Mesenchymal stem cell (in vitro differentiated cells and primary cell): ENCODE data around the gene LRP1B.

Experiments used
- DNase-seq: peaks from one replicate; pipeline ENCODE4 v3.0.0-alpha.2; 2013
- H2AFZ ChIP-seq: one replicate; pipeline ENCODE4 v1.6.1; 2013; ENCODE audit warnings: low read depth, mild to moderate bottlenecking, control low read depth, inconsistent platforms, low read length, moderate library complexity
- H2AK5ac ChIP-seq: 2 replicates; pipeline ENCODE4 v1.6.1; 2013; ENCODE audit warnings: low read length, moderate library complexity, mild to moderate bottlenecking, inconsistent platforms; ENCODE audit not compliant: severe bottlenecking
- H2BK120ac ChIP-seq: one replicate; pipeline ENCODE4 v1.6.1; 2013; ENCODE audit warnings: low read depth, mild to moderate bottlenecking, inconsistent platforms, low read length, moderate library complexity
- H2BK12ac ChIP-seq, 2 experiments: one replicate each; pipeline ENCODE4 v1.6.1; 2013; ENCODE audit warnings: inconsistent platforms in 2 of 2, low read length in 2 of 2, mild to moderate bottlenecking in 2 of 2, moderate library complexity in 2 of 2, control low read depth in 1 of 2
- H2BK15ac ChIP-seq: one replicate; pipeline ENCODE4 v1.6.1; 2013; ENCODE audit warnings: mild to moderate bottlenecking, low read depth, inconsistent platforms; ENCODE audit not compliant: poor library complexity, severe bottlenecking
- H2BK5ac ChIP-seq: 2 replicates; pipeline ENCODE4 v1.6.1; 2013; ENCODE audit warnings: low read depth, mild to moderate bottlenecking, low read length, control low read depth, inconsistent platforms; ENCODE audit not compliant: poor library complexity, severe bottlenecking
- H3K14ac ChIP-seq, 2 experiments: one replicate each; pipeline ENCODE4 v1.6.1; 2013; ENCODE audit warnings: inconsistent platforms in 2 of 2, low read length in 2 of 2, control low read depth in 1 of 2, mild to moderate bottlenecking in 1 of 2, moderate library complexity in 1 of 2
- H3K18ac ChIP-seq, 2 experiments: one replicate each; pipeline ENCODE4 v1.6.1; 2013; ENCODE audit warnings: inconsistent platforms in 2 of 2, low read length in 2 of 2, control low read depth in 1 of 2, low read depth in 1 of 2, mild to moderate bottlenecking in 1 of 2
- H3K23ac ChIP-seq, 2 experiments: one replicate each; pipeline ENCODE4 v1.6.1; 2013; ENCODE audit warnings: inconsistent platforms in 2 of 2, low read length in 2 of 2, mild to moderate bottlenecking in 2 of 2, moderate library complexity in 2 of 2, control low read depth in 1 of 2
- H3K27ac ChIP-seq: 2 replicates; pipeline ENCODE4 v1.5.1; 2013; ENCODE audit warnings: mild to moderate bottlenecking, moderate library complexity, low read length, control low read depth, inconsistent platforms; ENCODE audit not compliant: poor library complexity, severe bottlenecking
- H3K27me3 ChIP-seq, 2 experiments: 2 replicates each; pipeline versions ENCODE4 v1.6.1 to v1.7.0; 2013; ENCODE audit warnings: low read length in 2 of 2, mild to moderate bottlenecking in 2 of 2, moderate library complexity in 2 of 2, control low read depth in 1 of 2, inconsistent platforms in 1 of 2; ENCODE audit not compliant: control insufficient read depth in 1 of 2, insufficient read depth in 1 of 2
- H3K36me3 ChIP-seq, 2 experiments: 2 replicates each; pipeline versions ENCODE4 v1.6.1 to v1.7.0; 2013; ENCODE audit warnings: low read length in 2 of 2, control low read depth in 1 of 2, inconsistent platforms in 1 of 2, low read depth in 1 of 2, mild to moderate bottlenecking in 1 of 2; ENCODE audit not compliant: insufficient read depth in 2 of 2, control insufficient read depth in 1 of 2
- H3K4ac ChIP-seq, 2 experiments: one replicate each; pipeline ENCODE4 v1.6.1; 2013; ENCODE audit warnings: inconsistent platforms in 2 of 2, low read length in 2 of 2, mild to moderate bottlenecking in 2 of 2, moderate library complexity in 2 of 2, control low read depth in 1 of 2, low read depth in 1 of 2
- H3K4me1 ChIP-seq: 2 replicates; pipeline ENCODE4 v1.6.1; 2013; ENCODE audit warnings: low read depth, low read length, control low read depth; ENCODE audit not compliant: control insufficient read depth, insufficient read depth
- H3K4me2 ChIP-seq: 2 replicates; pipeline ENCODE4 v1.6.1; 2013; ENCODE audit warnings: low read length, mild to moderate bottlenecking, inconsistent platforms; ENCODE audit not compliant: poor library complexity, severe bottlenecking
- H3K4me3 ChIP-seq, 2 experiments: 2 replicates each; pipeline versions ENCODE4 v1.5.1 to v1.7.0; 2013; ENCODE audit warnings: low read length in 2 of 2, mild to moderate bottlenecking in 2 of 2, control low read depth in 1 of 2, low read depth in 1 of 2; ENCODE audit not compliant: insufficient read depth in 1 of 2
- H3K79me1 ChIP-seq: replicated peaks from 2 replicates; pipeline ENCODE4 v1.6.1; 2013; ENCODE audit warnings: mild to moderate bottlenecking, control low read depth, low read length, inconsistent platforms; ENCODE audit not compliant: poor library complexity, severe bottlenecking
- H3K9ac ChIP-seq: 2 replicates; pipeline ENCODE4 v1.7.0; 2013; ENCODE audit warnings: mild to moderate bottlenecking, low read length, moderate library complexity
- H3K9me3 ChIP-seq: 2 replicates; pipeline ENCODE4 v1.7.0; 2013; ENCODE audit warnings: mild to moderate bottlenecking, low read length; ENCODE audit not compliant: control insufficient read depth
- H4K8ac ChIP-seq: one replicate; pipeline ENCODE4 v1.6.1; 2013; ENCODE audit warnings: inconsistent platforms, mild to moderate bottlenecking, low read length, moderate library complexity
- H4K91ac ChIP-seq: one replicate; pipeline ENCODE4 v1.6.1; 2013; ENCODE audit warnings: mild to moderate bottlenecking, low read length, inconsistent platforms
- WGBS: methylation state at CpG from one replicate; pipeline ENCODE4 v1.1.7; 2013; ENCODE audit warnings: mixed read lengths; 5-methylcytosine and 5-hydroxymethylcytosine counted together

LRP1B gene

GRCh38 chr2:140246058-140246457 lies 1884.8 kb downstream of the LRP1B start:
- Histone ChIP-seq H2BK120ac (no peak overlapping the region), H3K18ac (no peak overlapping the region)

GRCh38 chr2:140242889-140243288 lies 1887.9 kb downstream of the LRP1B start:
- Histone ChIP-seq H4K8ac (no peak overlapping the region), H3K27ac (no peak overlapping the region), H3K4me1 (no peaks in the 10 kb centered on the region), H3K9ac (no peak overlapping the region), H3K9me3 (no peaks in the 10 kb centered on the region), H3K14ac (no peak overlapping the region), H3K27me3 (no peaks in the 10 kb centered on the region), H3K4ac (no peak overlapping the region), H2BK5ac (no peak overlapping the region), H4K91ac (no peak overlapping the region), H2AFZ (no peak overlapping the region), H3K36me3 (no peaks in the 10 kb centered on the region), H3K79me1 (no peaks in the 10 kb centered on the region), H3K4me3 (no peak overlapping the region), H2BK120ac (no peak overlapping the region), H2AK5ac (no peak overlapping the region), H3K4me2 (no peak overlapping the region), H3K23ac (no peak overlapping the region), H2BK12ac (no peak overlapping the region), H2BK15ac (no peak overlapping the region), H3K18ac (no peak overlapping the region)
- no peak for DNase-seq
- WGBS, result 100% methylated on average over 1 of the region's 1 CpG

More at GRCh38 chr2:140246058-140246457, 1884.8 kb downstream of the LRP1B start:
- no peak overlapping the region for H2BK15ac ChIP-seq
- H3K4me2 ChIP-seq, result no peak overlapping the region
- H4K91ac ChIP-seq, result no peak overlapping the region
- H3K27me3 ChIP-seq, result no peaks in the 10 kb centered on the region
- H3K14ac ChIP-seq, result no peak overlapping the region
- no peak overlapping the region for H2AK5ac ChIP-seq
- H3K79me1 ChIP-seq, result no peaks in the 10 kb centered on the region
- no peaks in the 10 kb centered on the region for H3K36me3 ChIP-seq
- H2AFZ ChIP-seq, result no peak overlapping the region
- no peak overlapping the region for H3K4ac ChIP-seq
- no peak for DNase-seq
- no peak overlapping the region for H2BK5ac ChIP-seq
- no peak overlapping the region for H4K8ac ChIP-seq
- H3K9ac ChIP-seq, result no peak overlapping the region
- H3K23ac ChIP-seq, result no peak overlapping the region
- H2BK12ac ChIP-seq, result no peak overlapping the region
- WGBS, result no CpG with 5 or more reads among the region's 1 CpG
- no peaks in the 10 kb centered on the region for H3K4me1 ChIP-seq
- no peak overlapping the region for H3K27ac ChIP-seq
- H3K9me3 ChIP-seq, result no peaks in the 10 kb centered on the region
- no peak overlapping the region for H3K4me3 ChIP-seq

GRCh38 chr2:140234116-140234515 lies 1896.7 kb downstream of the LRP1B start:
- Histone ChIP-seq H2BK5ac (no peak overlapping the region), H3K27me3 (no peaks in the 10 kb centered on the region), H3K4me2 (no peak overlapping the region), H2BK120ac (no peak overlapping the region), H3K79me1 (no peaks in the 10 kb centered on the region), H3K4ac (no peak overlapping the region), H2BK15ac (no peak overlapping the region), H4K8ac (no peak overlapping the region), H2BK12ac (no peak overlapping the region), H3K4me3 (no peak overlapping the region), H3K14ac (no peak overlapping the region), H3K36me3 (no peaks in the 10 kb centered on the region), H3K9ac (no peak overlapping the region), H3K18ac (no peak overlapping the region), H3K27ac (no peak overlapping the region), H3K4me1 (no peaks in the 10 kb centered on the region), H2AK5ac (no peak overlapping the region), H3K23ac (no peak overlapping the region), H3K9me3 (no peaks in the 10 kb centered on the region), H4K91ac (no peak overlapping the region), H2AFZ (no peak overlapping the region)
- DNase-seq, result no peak
- no CpG with 5 or more reads among the region's 3 CpGs for WGBS

- 99% methylated on average over 2 of the region's 2 CpGs for WGBS
- no peak overlapping the region for H3K9ac ChIP-seq
- H3K4me3 ChIP-seq, result no peak overlapping the region
- no peak for DNase-seq
- no peak overlapping the region for H2BK15ac ChIP-seq
- no peak overlapping the region for H3K18ac ChIP-seq
- H3K14ac ChIP-seq, result no peak overlapping the region
- no peak overlapping the region for H2BK120ac ChIP-seq
- no peak overlapping the region for H3K27ac ChIP-seq
- no peak overlapping the region for H3K4ac ChIP-seq
- H2AFZ ChIP-seq, result no peak overlapping the region
- no peaks in the 10 kb centered on the region for H3K36me3 ChIP-seq
- no peak overlapping the region for H3K23ac ChIP-seq
- no peak overlapping the region for H3K4me2 ChIP-seq
- no peak overlapping the region for H4K8ac ChIP-seq
- no peaks in the 10 kb centered on the region for H3K27me3 ChIP-seq
- no peak overlapping the region for H2BK5ac ChIP-seq
- no peak overlapping the region for H4K91ac ChIP-seq
- H2BK12ac ChIP-seq, result no peak overlapping the region
- H3K9me3 ChIP-seq, result no peaks in the 10 kb centered on the region
- H2AK5ac ChIP-seq, result no peak overlapping the region
- no peaks in the 10 kb centered on the region for H3K4me1 ChIP-seq
- H3K79me1 ChIP-seq, result no peaks in the 10 kb centered on the region
Measured at GRCh38 chr2:140210963-140211362, 1919.9 kb downstream of the LRP1B start.
